HG02763 (cell line): ENCODE results near the gene KDM2B.
"Not testable (repeated sequence)": the region's sequence is repeated elsewhere in the genome, so short reads cannot be mapped to it uniquely, and the experiment has no call there.

ENCODE experiments used
- ATAC-seq: cut with Tn5 transposase; IDR thresholded peaks from one replicate; pipeline ENCODE4 v1.9.1; 2021; ENCODE audit warnings: mild to moderate bottlenecking, moderate library complexity; ENCODE audit not compliant: unreplicated experiment

Gene KDM2B

DNA sequence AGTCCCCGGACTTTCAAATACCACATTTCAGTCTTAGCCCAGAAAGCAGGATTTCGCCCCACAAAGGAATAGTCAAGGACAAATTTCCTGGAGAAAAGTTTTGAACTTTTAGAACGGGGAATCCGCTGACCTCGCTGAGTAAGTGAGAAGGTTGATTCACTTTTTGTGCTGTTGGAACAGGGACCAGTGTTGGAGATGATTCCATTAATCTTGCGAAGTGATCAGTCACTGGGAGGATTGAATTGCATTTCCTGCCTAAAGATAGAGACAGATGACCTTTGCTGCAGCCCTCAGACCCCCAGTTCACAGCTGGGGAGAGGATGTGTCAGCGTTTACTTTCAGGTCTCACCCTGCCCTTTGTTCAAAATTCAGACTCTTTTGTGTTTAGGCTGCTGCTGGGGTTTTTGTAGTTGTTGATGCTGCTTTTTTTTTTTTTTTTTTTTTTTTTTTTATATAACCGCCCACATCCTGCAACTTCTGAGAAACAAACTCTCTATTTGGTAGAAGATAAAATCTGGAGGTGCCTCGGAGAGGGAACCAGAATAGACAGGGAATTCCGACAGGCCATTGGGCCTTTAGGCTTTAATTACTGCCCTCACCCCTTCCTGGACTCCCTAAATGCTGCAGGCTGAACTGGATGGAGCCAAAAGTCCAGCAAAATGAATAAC, 9.8 kb upstream of the KDM2B start:
- ATAC-seq = peak; percentile 39

DNA sequence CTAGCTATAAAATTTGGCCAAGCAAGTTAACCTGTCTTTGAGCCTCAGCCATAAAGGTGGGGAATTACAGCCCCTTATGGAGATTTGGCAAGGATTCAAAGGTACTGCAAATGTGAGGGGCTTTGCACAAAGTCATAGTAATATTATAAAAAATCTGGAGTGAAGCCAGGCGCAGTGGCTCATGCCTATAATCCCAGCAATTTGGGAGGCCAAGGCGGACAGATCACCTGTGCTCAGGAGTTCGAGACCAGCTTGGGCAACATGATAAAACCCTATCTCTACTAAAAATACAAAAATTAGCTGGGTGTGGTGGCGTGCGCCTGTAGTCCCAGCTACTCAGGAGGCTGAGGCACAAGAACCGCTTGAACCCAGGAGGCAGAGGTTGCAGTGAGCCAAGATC, 4.1 kb upstream of the KDM2B start:
- ATAC-seq = not testable (repeated sequence)

DNA sequence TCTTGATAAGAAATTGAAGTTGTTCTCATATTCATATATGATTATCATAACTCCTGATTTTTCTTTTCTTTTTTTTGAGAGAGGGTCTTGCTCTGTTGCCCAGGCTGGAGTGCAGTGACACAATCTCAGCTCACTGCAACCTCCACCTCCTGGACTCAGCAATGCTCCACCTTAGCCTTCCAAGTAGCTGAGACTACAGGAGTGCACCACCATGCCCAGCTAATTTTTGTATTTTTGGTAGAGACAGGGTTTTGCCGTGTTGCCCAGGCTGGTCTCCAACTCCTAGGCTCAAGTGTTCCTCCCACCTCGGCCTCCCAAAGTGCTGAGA, 2.5 kb upstream of the KDM2B start:
- not testable (repeated sequence) for ATAC-seq

DNA sequence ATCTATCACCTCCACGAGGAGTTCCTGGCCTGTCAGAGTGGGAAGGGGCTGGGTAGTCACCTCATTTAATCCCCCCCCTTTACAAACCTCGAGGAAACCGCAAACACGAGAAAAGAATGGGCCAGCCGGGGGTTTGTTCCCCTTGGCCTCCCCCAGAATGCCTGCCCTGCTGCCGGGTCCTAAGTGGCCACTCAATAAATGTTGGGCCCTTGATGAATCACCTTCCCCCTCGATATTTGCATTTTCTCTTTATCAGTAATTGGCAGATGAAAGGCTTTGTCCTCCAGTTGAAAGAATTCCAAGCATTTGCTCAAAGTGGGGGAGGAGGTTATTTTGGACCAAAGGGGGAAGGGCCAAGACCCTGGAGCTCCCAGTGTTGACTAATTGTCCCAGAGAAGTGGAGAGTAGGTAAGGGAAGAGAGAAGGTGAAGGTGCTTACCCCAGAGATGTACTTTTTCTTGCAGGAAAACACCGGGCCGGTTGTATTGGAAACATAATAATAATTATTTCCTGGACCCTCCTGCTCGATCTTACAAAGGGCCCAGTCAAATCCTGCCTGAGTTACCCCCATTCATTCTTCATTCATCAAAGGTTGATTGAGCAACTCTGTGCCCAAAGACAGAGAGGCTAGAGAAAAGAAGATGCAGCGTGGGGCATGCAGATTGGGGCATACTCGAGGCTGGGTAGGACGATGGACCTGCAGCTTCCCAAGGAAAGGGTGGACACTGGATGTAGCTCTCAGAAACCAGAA, 1.9 kb upstream of the KDM2B start:
- no peak for ATAC-seq

DNA sequence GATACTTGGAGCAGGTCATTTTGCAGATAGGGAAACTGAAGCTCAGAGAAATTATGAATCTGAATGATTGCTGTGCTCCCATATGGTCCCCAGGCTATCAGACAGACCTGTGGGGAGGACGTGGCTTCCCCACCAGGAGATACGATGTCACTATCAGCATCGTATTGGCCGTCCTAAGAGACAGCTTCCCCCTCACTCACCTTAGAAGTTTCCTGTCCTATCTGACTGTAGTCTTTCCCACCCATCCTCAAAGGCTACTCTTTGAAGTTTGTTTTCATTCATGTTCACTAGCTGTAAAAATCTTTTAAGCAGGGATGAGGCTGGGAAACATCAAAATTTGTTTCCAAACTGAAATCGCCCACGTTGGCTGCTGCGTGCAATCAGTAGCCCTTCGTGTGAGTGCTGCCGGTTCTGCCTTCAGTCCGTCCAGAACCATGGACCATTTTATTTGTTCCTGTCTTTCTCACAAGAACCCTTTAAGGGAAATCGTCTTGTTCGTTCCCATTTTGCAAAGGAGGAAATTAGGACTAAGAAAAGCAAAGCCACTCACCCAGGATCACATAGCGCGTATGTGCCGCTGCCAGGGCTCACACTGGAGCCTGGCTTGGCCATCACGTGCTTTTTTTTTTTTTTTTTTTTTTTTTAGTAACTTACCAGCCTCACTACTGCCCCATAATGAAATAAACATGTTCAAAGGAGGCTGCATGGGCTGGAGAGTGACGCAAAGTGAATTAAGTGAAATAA, 1.0 kb upstream of the KDM2B start:
- no peak for ATAC-seq

DNA sequence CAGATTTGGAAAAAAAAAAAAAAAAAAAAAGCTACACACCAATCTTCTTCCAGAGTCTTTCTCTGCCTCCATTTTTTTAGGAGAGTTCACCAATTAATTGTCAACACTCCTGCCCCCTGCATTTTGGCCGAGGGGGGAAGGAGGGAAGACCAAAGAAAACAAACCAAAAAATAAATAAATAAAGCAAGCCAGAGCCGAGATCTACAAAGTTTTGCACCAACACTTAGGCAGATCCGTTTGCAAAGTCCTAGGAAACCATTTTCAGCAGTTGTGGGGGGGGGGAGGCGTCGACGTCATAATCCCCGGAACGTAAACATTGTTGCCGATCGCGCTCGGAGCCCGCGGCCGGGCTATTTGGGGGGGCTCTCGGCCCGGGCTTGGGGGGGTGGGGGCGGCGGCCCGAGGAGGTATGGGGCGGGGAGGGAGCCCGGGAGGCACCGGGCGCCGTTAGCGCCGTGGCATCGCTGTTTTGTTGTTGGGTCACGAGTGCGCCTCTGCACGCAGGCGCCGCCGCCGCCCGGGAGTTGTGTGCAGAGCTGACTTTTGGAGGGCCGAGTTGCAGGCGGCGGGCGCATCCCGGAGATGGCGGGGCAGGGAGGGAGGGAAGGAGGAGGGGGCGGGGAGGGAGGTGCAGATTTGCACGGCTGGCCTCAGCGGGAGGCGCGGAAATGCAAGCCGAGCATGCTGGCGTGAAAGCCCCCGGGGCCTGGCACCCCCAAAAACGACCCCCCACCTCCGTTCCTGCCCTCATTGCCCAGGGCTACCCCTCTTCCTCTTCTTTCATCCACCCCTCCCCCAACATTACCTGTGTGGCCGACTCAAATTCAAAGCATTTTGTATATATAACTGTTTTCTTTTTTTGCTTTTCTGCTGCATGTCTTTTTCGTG, 598 bp downstream of the KDM2B start:
- no peak for ATAC-seq

DNA sequence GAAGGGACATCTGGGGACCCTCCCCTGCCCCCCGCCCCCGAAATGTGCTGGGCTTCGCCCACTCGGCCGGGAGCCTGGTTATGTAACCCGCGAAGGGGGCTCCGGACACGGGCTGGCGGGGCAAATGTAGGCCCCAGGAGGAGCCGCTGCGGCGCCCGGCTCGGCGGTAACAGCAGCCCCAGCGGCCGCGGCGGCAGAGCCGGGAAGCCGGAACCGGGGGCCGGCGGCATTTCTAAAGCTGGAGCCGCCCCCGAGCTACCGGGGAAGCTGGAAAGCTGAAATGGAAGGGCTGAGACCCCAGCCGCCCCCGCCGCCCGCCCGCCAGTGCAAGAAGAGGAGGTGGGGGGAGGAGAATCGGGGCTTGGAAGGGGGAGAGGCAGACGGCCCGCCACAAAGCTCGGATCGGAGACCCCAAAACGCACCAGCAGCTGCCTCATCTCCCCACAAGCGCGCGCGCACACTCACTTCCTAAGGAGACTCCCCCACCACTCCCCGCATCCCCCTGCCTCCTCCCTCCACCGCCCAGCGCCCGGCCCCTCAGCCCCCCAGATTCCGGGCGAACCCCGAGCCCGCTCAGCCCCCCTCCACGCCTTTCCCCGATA, 1.5 kb downstream of the KDM2B start:
- no peak for ATAC-seq

DNA sequence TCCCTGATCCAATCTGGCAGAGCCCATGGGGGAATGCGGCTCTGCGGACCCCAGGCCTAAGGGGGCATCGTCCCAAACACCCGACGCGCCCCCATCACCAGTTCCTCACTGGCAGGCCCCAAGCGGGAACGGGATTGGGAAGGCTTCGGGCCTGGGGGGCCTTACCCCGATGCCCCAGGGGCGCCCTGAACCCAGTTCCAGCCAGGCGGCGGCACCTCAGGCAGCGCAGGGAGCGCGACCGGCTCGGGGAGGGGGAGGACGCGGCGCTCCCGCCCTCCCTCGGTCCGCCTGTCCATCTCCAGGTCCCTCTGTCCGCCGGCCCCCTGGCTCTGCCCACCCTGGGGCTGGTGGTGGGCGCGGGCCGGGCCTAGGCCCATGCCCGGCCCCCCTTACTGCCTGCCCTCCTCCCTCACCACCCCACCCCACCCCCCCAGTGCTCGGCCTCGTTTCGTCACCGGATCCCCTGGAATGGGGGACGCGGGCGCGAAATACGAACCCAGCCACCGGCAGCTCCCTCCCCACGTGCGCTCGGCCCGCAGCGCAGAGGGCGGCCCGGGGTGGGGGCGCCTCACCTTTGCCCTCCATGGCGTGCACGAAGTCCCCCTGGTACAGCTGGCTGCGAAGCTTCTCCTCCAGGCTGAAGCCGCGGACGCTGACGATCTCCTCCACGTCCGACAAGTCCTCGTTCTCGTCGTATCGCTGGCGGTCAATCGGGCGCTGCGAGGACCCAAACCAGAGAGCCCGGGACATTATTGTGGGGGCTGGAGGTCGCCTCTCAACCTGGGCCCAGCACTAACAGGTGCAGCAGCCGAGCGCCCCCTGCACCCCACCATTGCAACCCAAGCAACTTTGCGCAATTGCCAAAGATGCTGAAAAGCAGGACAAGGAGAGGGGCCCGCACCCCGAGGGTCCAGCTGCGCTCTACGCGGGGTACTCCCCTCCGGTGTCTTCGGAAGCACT, 2.3 kb downstream of the KDM2B start:
- ATAC-seq = no peak

DNA sequence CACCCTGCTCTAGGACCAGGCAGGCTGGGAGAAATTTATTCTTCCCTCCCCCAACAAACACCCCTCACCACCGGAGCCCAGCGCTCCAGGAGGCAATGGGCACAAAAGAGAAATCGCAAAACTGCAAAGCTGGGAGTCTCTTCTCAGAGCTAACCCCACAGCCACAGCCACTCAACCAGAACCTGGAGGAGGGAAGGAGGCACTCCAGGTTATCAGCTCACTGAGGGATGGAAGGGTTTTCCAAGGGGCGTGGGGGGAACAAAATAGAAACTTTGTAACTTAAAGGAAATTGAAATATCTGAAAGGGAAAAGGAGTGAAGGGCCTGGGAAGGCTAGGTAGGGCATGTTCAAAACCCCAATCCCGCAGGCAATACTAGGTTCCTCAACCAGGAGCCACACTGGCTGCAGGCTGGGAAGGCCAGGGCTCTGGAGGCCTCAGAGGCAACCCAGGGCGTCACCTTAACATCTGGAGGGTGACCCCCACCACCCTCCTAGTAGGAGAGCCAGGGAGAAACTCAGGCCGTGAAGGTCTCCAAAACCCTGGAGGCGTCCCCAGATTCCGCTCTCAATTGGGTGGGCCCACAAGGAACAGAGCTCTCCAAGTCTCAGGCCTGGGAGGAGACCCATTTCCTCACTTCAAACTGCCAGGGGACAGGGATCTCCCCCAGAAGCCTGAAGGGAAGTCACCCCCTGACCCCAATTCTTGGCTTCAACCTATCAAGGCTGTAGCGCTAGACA, 3.2 kb downstream of the KDM2B start:
- no peak for ATAC-seq

DNA sequence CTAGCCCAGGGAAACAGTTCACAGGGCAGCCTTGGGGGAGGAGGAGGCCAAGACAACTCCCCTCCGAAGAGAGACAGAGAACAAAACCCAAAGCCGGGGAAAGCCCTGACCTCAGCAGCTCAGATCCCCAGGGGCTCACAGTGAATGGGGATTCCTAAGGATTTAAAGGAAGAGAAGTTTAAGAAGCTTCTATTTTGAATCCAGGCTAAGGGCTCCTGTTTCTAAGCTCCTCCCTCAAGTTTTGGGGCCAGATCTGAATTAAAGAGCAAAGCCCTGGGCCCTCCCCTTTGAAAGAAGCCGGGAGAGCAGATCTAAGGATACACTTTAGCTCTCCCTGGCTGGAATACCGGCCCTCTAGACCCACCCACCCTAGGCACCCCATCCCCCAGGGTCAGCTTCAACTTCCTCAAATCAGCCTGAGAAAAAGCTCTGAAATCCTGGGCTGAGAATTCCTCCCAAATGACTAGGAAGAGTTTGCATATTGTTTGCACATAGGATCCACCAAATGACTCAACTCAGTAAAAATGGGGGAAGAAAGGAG, 3.9 kb downstream of the KDM2B start:
- ATAC-seq = no peak

DNA sequence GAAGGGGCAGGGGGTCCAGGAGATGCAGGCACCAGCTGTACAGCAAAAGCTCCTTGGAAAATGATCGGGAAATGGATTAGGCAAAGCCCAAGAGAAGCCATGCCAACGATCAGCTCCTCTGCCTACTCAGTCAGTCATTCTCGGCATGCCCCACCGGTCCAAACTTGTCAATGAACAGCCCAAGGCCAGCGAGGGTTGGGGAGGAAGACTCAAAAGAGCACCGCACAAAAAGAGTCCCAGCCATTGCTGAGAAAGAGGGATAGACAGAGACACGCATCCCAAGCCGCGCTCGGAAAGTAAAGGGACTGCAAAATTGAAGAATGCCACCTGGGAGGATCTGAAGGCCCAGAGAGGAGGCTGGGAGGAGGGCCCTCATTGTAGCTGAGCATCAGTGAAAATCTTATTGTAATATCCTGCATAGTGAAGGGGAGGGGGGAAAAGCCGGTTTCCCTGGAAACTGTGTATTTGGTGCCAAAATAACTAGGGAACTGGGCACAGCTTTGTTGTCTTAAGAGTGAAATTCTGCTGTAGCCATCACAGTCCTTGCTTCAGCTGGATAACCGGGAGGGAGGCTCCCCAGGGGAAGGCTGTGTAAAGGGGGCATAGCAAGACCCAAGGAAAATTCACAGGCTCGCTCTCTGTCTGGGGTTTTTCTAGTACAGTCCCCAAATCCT, 4.7 kb downstream of the KDM2B start:
- no peak for ATAC-seq

DNA sequence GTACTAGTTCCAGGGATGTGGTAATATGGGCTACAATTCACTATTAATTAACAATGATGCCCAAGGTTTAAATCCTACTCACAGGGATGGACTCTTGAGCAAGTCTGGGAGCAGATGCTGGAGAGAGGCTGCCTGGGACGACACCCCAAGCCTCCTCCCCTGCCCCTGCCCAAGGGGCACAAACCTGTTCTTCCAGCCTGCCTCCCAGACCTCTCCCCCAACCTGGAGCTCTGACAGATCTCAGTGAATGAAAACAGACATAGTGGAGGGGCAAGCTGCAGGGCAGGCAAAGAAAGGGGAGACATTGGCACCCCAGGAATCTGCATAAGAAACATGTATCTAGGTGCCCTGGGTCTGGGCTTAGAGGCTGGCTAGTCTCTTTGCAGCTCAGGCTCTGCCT, 5.8 kb downstream of the KDM2B start:
- no peak for ATAC-seq

DNA sequence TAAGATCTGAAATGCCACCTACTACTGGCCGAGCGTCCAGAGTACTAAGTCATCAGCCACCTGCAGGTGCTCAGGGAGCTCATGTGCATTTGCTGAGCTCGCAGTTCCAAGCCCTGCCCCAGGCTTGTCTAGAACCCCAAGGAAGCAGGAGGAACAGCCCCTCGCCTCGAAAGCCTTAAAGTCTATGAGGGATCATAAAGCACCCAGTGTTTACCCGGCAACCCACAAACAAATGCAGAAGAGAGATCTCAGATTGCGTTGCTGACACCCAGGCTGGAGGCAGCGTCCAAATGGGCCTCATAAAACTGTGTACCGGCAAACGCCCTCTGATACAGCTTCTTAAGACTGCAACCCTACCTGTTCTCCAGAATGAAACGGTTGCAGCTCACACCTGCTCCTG, 6.8 kb downstream of the KDM2B start:
- ATAC-seq = no peak

DNA sequence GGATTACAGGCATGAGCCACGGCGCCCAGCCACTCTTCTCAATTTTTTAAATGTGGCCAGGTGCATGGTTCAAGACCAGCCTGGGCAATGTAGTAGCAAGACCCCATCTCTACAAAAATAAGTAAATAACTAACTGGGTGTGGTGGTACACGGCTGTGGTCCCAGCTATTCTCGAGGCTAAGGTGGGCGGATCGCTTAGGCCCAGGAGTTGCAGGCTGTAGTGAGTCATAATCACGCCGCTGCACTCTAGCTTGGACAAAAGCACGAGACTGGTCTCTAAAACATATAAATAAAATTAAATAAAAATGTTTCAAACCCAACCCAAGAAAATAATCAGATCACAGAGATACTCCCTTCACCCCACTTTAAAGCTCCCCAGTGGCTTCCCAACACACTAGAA, 8.9 kb downstream of the KDM2B start:
- no peak for ATAC-seq

DNA sequence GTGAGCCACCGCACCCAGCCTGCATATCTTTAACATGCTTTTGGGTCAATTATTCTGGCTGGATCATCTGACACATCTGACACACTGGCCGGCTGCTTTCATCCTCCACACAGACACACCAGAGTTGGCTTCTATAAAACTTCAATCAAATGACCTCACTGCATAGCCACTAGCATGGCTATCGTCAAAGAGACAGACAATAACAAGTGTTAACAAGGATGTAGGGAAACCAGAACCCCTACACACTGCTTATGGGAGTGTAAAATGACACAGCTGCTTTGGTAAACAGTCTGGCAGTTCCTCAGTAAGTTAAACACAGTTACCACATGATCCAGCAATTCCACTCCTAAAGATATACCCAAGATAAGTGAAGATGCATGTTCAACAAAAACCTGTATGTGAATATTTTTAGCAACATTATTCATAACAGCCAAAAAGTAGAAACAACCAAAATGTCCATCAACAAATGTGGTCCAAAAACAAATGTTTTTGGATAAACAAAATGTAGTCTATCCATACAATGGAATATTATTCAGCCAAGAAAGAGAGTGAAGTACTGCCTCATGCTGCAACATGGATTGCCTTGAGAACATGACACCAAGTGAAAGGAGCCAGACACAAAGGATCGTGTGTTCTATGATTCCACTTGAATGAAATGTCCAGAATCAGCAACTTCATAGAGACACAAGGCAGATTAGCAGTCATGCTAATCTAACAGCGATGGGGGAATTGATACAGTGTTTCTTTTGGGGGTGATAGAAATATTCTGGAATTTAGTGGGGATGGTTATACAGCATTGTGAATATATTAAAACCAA, 10.1 kb downstream of the KDM2B start:
- ATAC-seq = no peak

DNA sequence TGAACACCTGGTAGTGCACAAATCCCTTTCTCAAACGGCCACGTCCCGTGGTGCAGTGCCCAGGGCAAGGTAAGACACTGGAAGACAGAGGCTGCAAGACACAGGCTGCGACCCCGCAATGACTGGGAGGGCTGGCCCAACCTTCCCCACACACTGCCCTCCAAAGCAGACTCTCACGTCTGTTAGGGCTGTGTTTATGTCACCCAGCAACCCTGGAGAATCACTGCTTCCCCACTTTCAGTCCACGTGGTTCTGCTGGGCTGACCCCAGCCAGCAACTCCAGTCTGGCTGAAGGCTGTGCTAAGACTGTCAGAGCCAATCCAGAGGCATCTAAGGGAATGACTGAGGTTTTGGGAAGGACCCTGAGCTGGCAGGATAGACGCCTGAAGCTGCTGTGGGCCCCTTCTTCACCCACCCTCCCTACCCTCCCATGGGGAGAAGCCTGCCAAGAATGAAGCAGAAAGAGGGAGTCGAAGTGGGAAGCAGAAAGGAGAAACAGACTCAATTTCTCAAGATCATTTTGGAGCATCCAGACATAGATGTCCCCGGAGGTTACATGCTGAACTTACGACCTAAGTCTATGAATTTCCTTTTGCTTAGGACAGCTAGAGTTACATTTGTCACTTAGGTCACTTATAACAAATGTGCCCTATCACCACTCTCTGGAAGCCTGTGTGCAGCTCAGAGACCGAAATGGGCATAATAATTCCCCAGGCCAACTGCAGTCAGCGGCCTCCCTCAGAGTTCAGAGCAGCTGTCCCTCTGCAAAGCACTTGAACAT, 11.7 kb downstream of the KDM2B start:
- ATAC-seq = no peak
